ENCODE data around the gene SORCS2.

The SORCS2 gene

DNA sequence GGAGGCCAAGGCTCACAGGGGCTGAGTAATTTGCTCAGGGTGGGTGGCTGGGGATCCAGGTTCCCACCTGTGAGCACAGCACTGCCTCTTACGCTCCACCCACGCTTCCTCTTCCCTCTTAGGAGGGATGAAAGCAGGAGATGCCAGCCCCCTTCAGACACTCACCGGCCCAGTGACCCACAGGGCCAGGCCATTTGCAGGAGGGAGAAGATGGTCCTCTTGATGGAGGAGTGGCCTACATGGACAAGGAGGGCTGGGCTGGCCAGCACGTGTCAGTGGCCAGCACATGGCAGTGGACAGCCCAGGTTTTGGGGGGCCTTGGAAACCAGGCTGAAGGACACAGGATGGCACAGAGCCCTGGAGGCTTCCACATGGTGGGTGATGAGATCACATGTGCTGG is 350.4 kb downstream of the SORCS2 start:
- Histone ChIP-seq H3K14ac (ENCODE audit: low read length in 2 of 2) (no peak overlapping the region), H4K8ac (ENCODE audit: low read length) (no peak overlapping the region), H3K4ac (ENCODE audit: low read depth in 1 of 2, low read length in 2 of 2) (no peak overlapping the region), H2AFZ (ENCODE audit: low read depth, low read length) (no peak overlapping the region), H4K91ac (ENCODE audit: low read length) (no peak overlapping the region), H3K27ac (ENCODE audit: low read length, poor library complexity, severe bottlenecking) (no peak overlapping the region), H3K9me3 (ENCODE audit: control insufficient read depth, low read length) (peaks cover 3% of the 10 kb centered on the region), H3K4me3 (ENCODE audit: insufficient read depth in 1 of 2, low read depth in 1 of 2, low read length in 2 of 2) (no peak overlapping the region), H3K18ac (ENCODE audit: low read depth in 1 of 2, low read length in 2 of 2) (no peak overlapping the region), H2AK5ac (ENCODE audit: low read length, severe bottlenecking) (no peak overlapping the region), H3K79me1 (replicated peaks; ENCODE audit: low read length, poor library complexity, severe bottlenecking) (no peaks in the 10 kb centered on the region), H3K23ac (ENCODE audit: low read length in 2 of 2) (no peak overlapping the region), H3K27me3 (ENCODE audit: control insufficient read depth in 1 of 2, insufficient read depth in 1 of 2, low read length in 2 of 2) (peaks cover 0 to 5% of the 10 kb centered on the region in 2 experiments), H2BK5ac (ENCODE audit: low read depth, low read length, poor library complexity, severe bottlenecking) (no peak overlapping the region), H3K9ac (ENCODE audit: low read length) (no peak overlapping the region), H2BK15ac (ENCODE audit: low read depth, poor library complexity, severe bottlenecking) (no peak overlapping the region), H3K4me2 (ENCODE audit: low read length, poor library complexity, severe bottlenecking) (no peak overlapping the region), H2BK120ac (ENCODE audit: low read depth, low read length) (no peak overlapping the region), H3K36me3 (ENCODE audit: control insufficient read depth in 1 of 2, insufficient read depth in 2 of 2, low read depth in 1 of 2, low read length in 2 of 2) (peaks cover 0 to 2% of the 10 kb centered on the region in 2 experiments), H3K4me1 (ENCODE audit: control insufficient read depth, insufficient read depth, low read depth, low read length) (peaks cover 10% of the 10 kb centered on the region), H2BK12ac (ENCODE audit: low read length in 2 of 2) (no peak overlapping the region)
- 91% methylated on average over 4 of the region's 4 CpGs for WGBS
- no peak for DNase-seq

- H2BK12ac ChIP-seq (ENCODE audit: low read length in 2 of 2): no peak overlapping the region
- no peak overlapping the region for H3K9ac ChIP-seq (ENCODE audit: low read length)
- no peak overlapping the region for H3K4ac ChIP-seq (ENCODE audit: low read depth in 1 of 2, low read length in 2 of 2)
- H3K27ac ChIP-seq (ENCODE audit: low read length, poor library complexity, severe bottlenecking): no peak overlapping the region
- H3K9me3 ChIP-seq (ENCODE audit: control insufficient read depth, low read length): peaks cover 13% of the 10 kb centered on the region
- no peak overlapping the region for H3K14ac ChIP-seq (ENCODE audit: low read length in 2 of 2)
- H4K8ac ChIP-seq (ENCODE audit: low read length): no peak overlapping the region
- peaks cover 0 to 5% of the 10 kb centered on the region in 2 experiments for H3K36me3 ChIP-seq (ENCODE audit: control insufficient read depth in 1 of 2, insufficient read depth in 2 of 2, low read depth in 1 of 2, low read length in 2 of 2)
- no peak overlapping the region for H3K4me2 ChIP-seq (ENCODE audit: low read length, poor library complexity, severe bottlenecking)
- H3K4me3 ChIP-seq (ENCODE audit: insufficient read depth in 1 of 2, low read depth in 1 of 2, low read length in 2 of 2): no peak overlapping the region
- H3K4me1 ChIP-seq (ENCODE audit: control insufficient read depth, insufficient read depth, low read depth, low read length): peaks cover 10% of the 10 kb centered on the region
- WGBS: 73% methylated on average over 18 of the region's 18 CpGs
- no peaks in the 10 kb centered on the region for H3K79me1 ChIP-seq (replicated peaks; ENCODE audit: low read length, poor library complexity, severe bottlenecking)
- peaks cover 0 to 5% of the 10 kb centered on the region in 2 experiments for H3K27me3 ChIP-seq (ENCODE audit: control insufficient read depth in 1 of 2, insufficient read depth in 1 of 2, low read length in 2 of 2)
- no peak for DNase-seq
- no peak overlapping the region for H2AFZ ChIP-seq (ENCODE audit: low read depth, low read length)
- H3K18ac ChIP-seq (ENCODE audit: low read depth in 1 of 2, low read length in 2 of 2): no peak overlapping the region
- no peak overlapping the region for H2BK120ac ChIP-seq (ENCODE audit: low read depth, low read length)
- no peak overlapping the region for H2BK5ac ChIP-seq (ENCODE audit: low read depth, low read length, poor library complexity, severe bottlenecking)
- no peak overlapping the region for H2AK5ac ChIP-seq (ENCODE audit: low read length, severe bottlenecking)
- no peak overlapping the region for H4K91ac ChIP-seq (ENCODE audit: low read length)
- no peak overlapping the region for H3K23ac ChIP-seq (ENCODE audit: low read length in 2 of 2)
- no peak overlapping the region for H2BK15ac ChIP-seq (ENCODE audit: low read depth, poor library complexity, severe bottlenecking)
Observed at GRCh38 chr4:7546152-7546808, 353.9 kb downstream of the SORCS2 start.

GRCh38 chr4:7546809-7547367 is 354.6 kb downstream of the SORCS2 start:
- no peak overlapping the region for H2BK15ac ChIP-seq (ENCODE audit: low read depth, poor library complexity, severe bottlenecking)
- H3K14ac ChIP-seq (ENCODE audit: low read length in 2 of 2): no peak overlapping the region
- no peak overlapping the region for H4K91ac ChIP-seq (ENCODE audit: low read length)
- DNase-seq: peak; percentile 19
- H2AFZ ChIP-seq (ENCODE audit: low read depth, low read length): no peak overlapping the region
- no peak overlapping the region for H2BK120ac ChIP-seq (ENCODE audit: low read depth, low read length)
- H3K79me1 ChIP-seq (replicated peaks; ENCODE audit: low read length, poor library complexity, severe bottlenecking): no peaks in the 10 kb centered on the region
- no peak overlapping the region for H3K4ac ChIP-seq (ENCODE audit: low read depth in 1 of 2, low read length in 2 of 2)
- no peak overlapping the region for H3K18ac ChIP-seq (ENCODE audit: low read depth in 1 of 2, low read length in 2 of 2)
- no peak overlapping the region for H2BK12ac ChIP-seq (ENCODE audit: low read length in 2 of 2)
- H3K9me3 ChIP-seq (ENCODE audit: control insufficient read depth, low read length): peaks cover 15% of the 10 kb centered on the region
- no peak overlapping the region for H3K27ac ChIP-seq (ENCODE audit: low read length, poor library complexity, severe bottlenecking)
- H4K8ac ChIP-seq (ENCODE audit: low read length): no peak overlapping the region
- no peak overlapping the region for H2BK5ac ChIP-seq (ENCODE audit: low read depth, low read length, poor library complexity, severe bottlenecking)
- H3K9ac ChIP-seq (ENCODE audit: low read length): no peak overlapping the region
- H3K23ac ChIP-seq (ENCODE audit: low read length in 2 of 2): no peak overlapping the region
- H3K36me3 ChIP-seq (ENCODE audit: control insufficient read depth in 1 of 2, insufficient read depth in 2 of 2, low read depth in 1 of 2, low read length in 2 of 2): peaks cover 0 to 5% of the 10 kb centered on the region in 2 experiments
- no peak overlapping the region for H3K4me2 ChIP-seq (ENCODE audit: low read length, poor library complexity, severe bottlenecking)
- H2AK5ac ChIP-seq (ENCODE audit: low read length, severe bottlenecking): no peak overlapping the region
- peaks cover 0 to 5% of the 10 kb centered on the region in 2 experiments for H3K27me3 ChIP-seq (ENCODE audit: control insufficient read depth in 1 of 2, insufficient read depth in 1 of 2, low read length in 2 of 2)
- 55% methylated on average over 4 of the region's 4 CpGs for WGBS
- H3K4me1 ChIP-seq (ENCODE audit: control insufficient read depth, insufficient read depth, low read depth, low read length): peaks cover 10% of the 10 kb centered on the region
- no peak overlapping the region for H3K4me3 ChIP-seq (ENCODE audit: insufficient read depth in 1 of 2, low read depth in 1 of 2, low read length in 2 of 2)

DNA sequence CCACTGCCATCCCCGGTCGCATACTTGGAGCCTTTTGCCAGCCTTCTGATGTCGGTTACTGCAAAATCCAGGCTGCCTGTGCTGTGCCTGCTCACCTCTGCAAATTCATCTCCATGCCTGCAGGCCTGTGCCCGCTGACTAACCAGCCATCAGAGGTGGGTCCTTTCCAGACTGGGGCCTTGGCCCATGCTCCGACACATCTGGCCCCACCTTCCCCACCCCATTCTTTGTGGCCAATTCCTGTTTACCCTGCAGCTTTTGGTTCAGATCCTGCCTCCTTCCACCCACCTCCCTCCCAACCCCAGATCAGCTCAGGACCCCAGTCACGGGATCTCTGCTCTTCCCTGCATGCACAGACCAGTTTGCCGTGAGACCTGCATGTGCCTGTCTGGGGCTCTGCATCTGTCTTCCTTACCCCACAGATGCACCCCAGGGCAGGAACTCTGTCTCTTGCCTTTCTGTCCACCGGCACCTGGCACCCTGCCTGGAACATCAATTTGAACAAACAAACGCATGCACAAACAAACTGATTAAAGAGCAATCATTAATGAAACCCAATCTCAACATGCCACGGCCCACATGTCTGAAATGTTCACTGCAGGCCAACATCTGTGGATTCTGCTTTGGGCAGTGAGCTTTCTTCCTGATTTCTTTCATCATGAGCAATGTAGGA is 355.2 kb downstream of the SORCS2 start:
- no peak for DNase-seq
- Histone ChIP-seq H4K8ac (ENCODE audit: low read length) (no peak overlapping the region), H3K36me3 (ENCODE audit: control insufficient read depth in 1 of 2, insufficient read depth in 2 of 2, low read depth in 1 of 2, low read length in 2 of 2) (peaks cover 0 to 5% of the 10 kb centered on the region in 2 experiments), H3K14ac (ENCODE audit: low read length in 2 of 2) (no peak overlapping the region), H3K4me3 (ENCODE audit: insufficient read depth in 1 of 2, low read depth in 1 of 2, low read length in 2 of 2) (no peak overlapping the region), H3K79me1 (replicated peaks; ENCODE audit: low read length, poor library complexity, severe bottlenecking) (no peaks in the 10 kb centered on the region), H3K9me3 (ENCODE audit: control insufficient read depth, low read length) (peaks cover 21% of the 10 kb centered on the region), H2BK5ac (ENCODE audit: low read depth, low read length, poor library complexity, severe bottlenecking) (no peak overlapping the region), H2BK15ac (ENCODE audit: low read depth, poor library complexity, severe bottlenecking) (no peak overlapping the region), H3K9ac (ENCODE audit: low read length) (no peak overlapping the region), H2BK120ac (ENCODE audit: low read depth, low read length) (no peak overlapping the region), H2AK5ac (ENCODE audit: low read length, severe bottlenecking) (no peak overlapping the region), H3K4ac (ENCODE audit: low read depth in 1 of 2, low read length in 2 of 2) (no peak overlapping the region), H3K4me2 (ENCODE audit: low read length, poor library complexity, severe bottlenecking) (no peak overlapping the region), H3K27me3 (ENCODE audit: control insufficient read depth in 1 of 2, insufficient read depth in 1 of 2, low read length in 2 of 2) (peaks cover 0 to 5% of the 10 kb centered on the region in 2 experiments), H3K4me1 (ENCODE audit: control insufficient read depth, insufficient read depth, low read depth, low read length) (peaks cover 10% of the 10 kb centered on the region), H3K27ac (ENCODE audit: low read length, poor library complexity, severe bottlenecking) (no peak overlapping the region), H4K91ac (ENCODE audit: low read length) (no peak overlapping the region), H2BK12ac (ENCODE audit: low read length in 2 of 2) (no peak overlapping the region), H2AFZ (ENCODE audit: low read depth, low read length) (no peak overlapping the region), H3K23ac (ENCODE audit: low read length in 2 of 2) (no peak overlapping the region), H3K18ac (ENCODE audit: low read depth in 1 of 2, low read length in 2 of 2) (no peak overlapping the region)
- WGBS: 72% methylated on average over 10 of the region's 10 CpGs

All from mesenchymal stem cell (in vitro differentiated cells and primary cell).